ENCODE measurements around the gene MRPL16. TPM values are rescaled to one million over a fixed set of nuclear protein-coding genes. Genes with fewer than 3 reads are reported as not detected.
"Not testable (repeated sequence)": the region's sequence is repeated elsewhere in the genome, so short reads cannot be mapped to it uniquely, and the experiment has no call there.

MRPL16 gene
- total RNA-seq = 53.9 and 63.1 TPM in 2 replicates

GRCh38 chr11:59810189-59810910 lies at the start of gene MRPL16:
Gene MRPL16 (minus strand): TSS chr11:59810778. CDS start chr11:59810658, 120 bp downstream.
- DNase-seq (ENCODE audit: low read depth, low spot score) = no peak

GRCh38 chr11:59859673-59860072 lies 49.1 kb upstream of the MRPL16 start:
- DNase-seq (ENCODE audit: low read depth, low spot score) = no peak

GRCh38 chr11:59857439-59858434 lies 47.2 kb upstream of the MRPL16 start:
- DNase-seq (ENCODE audit: low read depth, low spot score) = peak; percentile 3

- no peak for DNase-seq (ENCODE audit: low read depth, low spot score)
These were observed 44.3 kb upstream of the MRPL16 start for GRCh38 chr11:59854871-59855270.

- not testable (repeated sequence) for DNase-seq (ENCODE audit: low read depth, low spot score)
These were observed 40.8 kb upstream of the MRPL16 start for GRCh38 chr11:59851416-59851815.

GRCh38 chr11:59849551-59849950 lies 39.0 kb upstream of the MRPL16 start:
- not testable (repeated sequence) for DNase-seq (ENCODE audit: low read depth, low spot score)

- DNase-seq (ENCODE audit: low read depth, low spot score) = no peak
These were observed 38.6 kb upstream of the MRPL16 start for GRCh38 chr11:59849129-59849528.

- DNase-seq (ENCODE audit: low read depth, low spot score) = not testable (repeated sequence)
These were observed 37.9 kb upstream of the MRPL16 start for GRCh38 chr11:59848439-59848838.

GRCh38 chr11:59847626-59848025 lies 37.0 kb upstream of the MRPL16 start:
- DNase-seq (ENCODE audit: low read depth, low spot score) = no peak

GRCh38 chr11:59846556-59846955 lies 36.0 kb upstream of the MRPL16 start:
- DNase-seq (ENCODE audit: low read depth, low spot score) = no peak

- DNase-seq (ENCODE audit: low read depth, low spot score) = no peak
These were observed 34.8 kb upstream of the MRPL16 start, which contains the start of gene CBLIF for GRCh38 chr11:59845399-59845798. Gene CBLIF (minus strand): TSS chr11:59845499. CDS start chr11:59845453, 46 bp downstream.

GRCh38 chr11:59842316-59842715 lies 31.7 kb upstream of the MRPL16 start:
- no peak for DNase-seq (ENCODE audit: low read depth, low spot score)

- no peak for DNase-seq (ENCODE audit: low read depth, low spot score)
These were observed 30.9 kb upstream of the MRPL16 start for GRCh38 chr11:59841514-59841913.

- DNase-seq (ENCODE audit: low read depth, low spot score) = no peak
These were observed 29.0 kb upstream of the MRPL16 start for GRCh38 chr11:59839615-59840014.

- no peak for DNase-seq (ENCODE audit: low read depth, low spot score)
These were observed 23.0 kb upstream of the MRPL16 start for GRCh38 chr11:59833602-59834001.

- no peak for DNase-seq (ENCODE audit: low read depth, low spot score)
These were observed 18.8 kb upstream of the MRPL16 start for GRCh38 chr11:59829358-59829757.

- DNase-seq (ENCODE audit: low read depth, low spot score) = no peak
These were observed 12.5 kb upstream of the MRPL16 start for GRCh38 chr11:59822989-59823566.

GRCh38 chr11:59818572-59818971 lies 8.0 kb upstream of the MRPL16 start:
- DNase-seq (ENCODE audit: low read depth, low spot score) = no peak

GRCh38 chr11:59816434-59816833 lies 5.9 kb upstream of the MRPL16 start:
- not testable (repeated sequence) for DNase-seq (ENCODE audit: low read depth, low spot score)

GRCh38 chr11:59815754-59816153 lies 5.2 kb upstream of the MRPL16 start:
- DNase-seq (ENCODE audit: low read depth, low spot score) = no peak

- no peak for DNase-seq (ENCODE audit: low read depth, low spot score)
These were observed 3.4 kb upstream of the MRPL16 start for GRCh38 chr11:59814021-59814420.

- DNase-seq (ENCODE audit: low read depth, low spot score) = no peak
These were observed 2.8 kb upstream of the MRPL16 start for GRCh38 chr11:59813364-59813763.
